ENCODE data around the gene IGFBPL1.

The IGFBPL1 gene

GRCh38 chr9:38393128-38393796 lies 31.0 kb downstream of the IGFBPL1 start:
- peak; percentile 35 for DNase-seq (ENCODE audit: low spot score)
- H3K27ac ChIP-seq: peak overlapping the region; percentile 71
- TF ChIP-seq CTCF (conservative IDR thresholded peaks at IDR 0.05; ENCODE audit: low read depth): no peak
- ChIA-PET POLR2A (ENCODE audit: low non-redundant PET) (no interaction called here), CTCF (interaction anchor here (0.7 to 1.0 kb wide), 2 partner anchors 75 to 912 kb away, joined by 3 to 5 read pairs; no protein-coding TSS in a partner anchor)

GRCh38 chr9:38392235-38393127 lies 31.8 kb downstream of the IGFBPL1 start, which contains the start of gene ALDH1B1:
ALDH1B1 (plus strand) TSS chr9:38392702; CDS start chr9:38395749, 3,047 bp downstream.
- H3K27ac ChIP-seq: peak within 1 kb of the TSS; percentile 71
- ChIA-PET CTCF (interaction anchor here (1.0 kb wide), 1 partner anchor 76 kb away, joined by 5 read pairs; no protein-coding TSS in a partner anchor), POLR2A (ENCODE audit: low non-redundant PET) (no interaction called here)
- peak; percentile 96 for DNase-seq (ENCODE audit: low spot score)
- TF ChIP-seq CTCF (conservative IDR thresholded peaks at IDR 0.05; ENCODE audit: low read depth): no peak; the same call in 1 of the 2 replicates

GRCh38 chr9:38391278-38392118 lies 32.8 kb downstream of the IGFBPL1 start:
- POLR2A ChIA-PET (ENCODE audit: low non-redundant PET): no interaction called here
- CTCF ChIA-PET: no interaction called here
- no peak for TF ChIP-seq CTCF (conservative IDR thresholded peaks at IDR 0.05; ENCODE audit: low read depth)
- H3K27ac ChIP-seq: no peak overlapping the region
- no peak for DNase-seq (ENCODE audit: low spot score)

- H3K27ac ChIP-seq: no peak overlapping the region
- ChIA-PET CTCF (no interaction called here), POLR2A (ENCODE audit: low non-redundant PET) (no interaction called here)
- no peak for TF ChIP-seq CTCF (conservative IDR thresholded peaks at IDR 0.05; ENCODE audit: low read depth)
- DNase-seq (ENCODE audit: low spot score): no peak
Measured at GRCh38 chr9:38390851-38391250, 33.4 kb downstream of the IGFBPL1 start.

- no peak for DNase-seq (ENCODE audit: low spot score)
- CTCF ChIA-PET: no interaction called here
- POLR2A ChIA-PET (ENCODE audit: low non-redundant PET): no interaction called here
- no peak overlapping the region for H3K27ac ChIP-seq
- TF ChIP-seq CTCF (conservative IDR thresholded peaks at IDR 0.05; ENCODE audit: low read depth): no peak
Measured at GRCh38 chr9:38390442-38390841, 33.8 kb downstream of the IGFBPL1 start.

- ChIA-PET POLR2A (ENCODE audit: low non-redundant PET) (no interaction called here), CTCF (interaction anchor here (0.7 kb wide), 1 partner anchor 318 kb away, joined by 9 read pairs; no protein-coding TSS in a partner anchor)
- no peak for TF ChIP-seq CTCF (conservative IDR thresholded peaks at IDR 0.05; ENCODE audit: low read depth)
- H3K27ac ChIP-seq: no peak overlapping the region
- no peak for DNase-seq (ENCODE audit: low spot score)
Measured at GRCh38 chr9:38389313-38389712, 34.9 kb downstream of the IGFBPL1 start.
